H1 (cell line): ENCODE measurements around the gene FXYD5. TPM values are rescaled to one million over a fixed set of nuclear protein-coding genes. Genes with fewer than 3 reads are reported as not detected.

Experiments used
- CTCF ChIA-PET: fragments of 300-600 bp; sonication (Branson Sonifier 250); formaldehyde crosslinking; loops from one replicate; lab custom pipeline; 2021; ENCODE audit not compliant: partially characterized antibody; lab: Charles Lee
- POLR2A ChIA-PET: fragments of 300-600 bp; sonication (Branson Sonifier 250); formaldehyde crosslinking; loops from one replicate; lab custom pipeline; 2021; ENCODE audit warnings: inconsistent platforms; ENCODE audit not compliant: partially characterized antibody; lab: Charles Lee
- DNase-seq, 2 experiments: peaks; one replicate each; pipeline versions ENCODE4 v3.0.0 to v3.0.0-alpha.2; 2010 to 2022; ENCODE audit warnings: low spot score in 2 of 2, low read depth in 1 of 2, mixed read lengths in 1 of 2
- FAIRE-seq: peaks from 2 replicates; lab custom pipeline; 2011; peaks lifted over from hg19 to GRCh38; lab: Jason Lieb, UNC
- H2AFZ ChIP-seq: 2 replicates; pipeline ENCODE4 v1.8.1; 2012; ENCODE audit warnings: low read length, inconsistent platforms
- H2AK5ac ChIP-seq: 2 replicates; pipeline ENCODE4 v1.6.1; 2013; ENCODE audit warnings: low read depth, low read length
- H2BK120ac ChIP-seq: replicated peaks from 2 replicates; pipeline ENCODE3; 2013; ENCODE audit warnings: low read depth, low read length, inconsistent platforms
- H2BK12ac ChIP-seq: 2 replicates; pipeline ENCODE4 v1.6.1; 2013; ENCODE audit warnings: low read depth, low read length
- H2BK15ac ChIP-seq: 2 replicates; pipeline ENCODE4 v1.6.1; 2013; ENCODE audit warnings: low read length
- H2BK20ac ChIP-seq: 2 replicates; pipeline ENCODE4 v1.6.1; 2013; ENCODE audit warnings: low read length
- H2BK5ac ChIP-seq: 2 replicates; pipeline ENCODE4 v1.6.1; 2013; ENCODE audit warnings: low read depth, low read length
- H3K14ac ChIP-seq: 2 replicates; pipeline ENCODE4 v1.6.1; 2013; ENCODE audit warnings: inconsistent platforms; ENCODE audit not compliant: insufficient read length
- H3K18ac ChIP-seq: 2 replicates; pipeline ENCODE4 v1.6.1; 2013; ENCODE audit warnings: low read length; ENCODE audit errors: extremely low read depth
- H3K23ac ChIP-seq: 2 replicates; pipeline ENCODE4 v1.6.1; 2013; ENCODE audit warnings: inconsistent platforms; ENCODE audit not compliant: insufficient read length
- H3K23me2 ChIP-seq: 2 replicates; pipeline ENCODE4 v1.6.1; 2013; ENCODE audit warnings: low read depth, low read length
- H3K27ac ChIP-seq: 2 replicates; pipeline ENCODE4 v1.6.1; 2011; ENCODE audit warnings: low read depth, low read length, inconsistent platforms
- H3K27me3 ChIP-seq, 4 experiments: replicated peaks in 1 of 4; 1 replicate in 1 of 4; 2 replicates in 3 of 4; pipeline versions ENCODE4 v1.6.1 to v1.8.1; 2011 to 2013; ENCODE audit warnings: low read length in 3 of 4, mild to moderate bottlenecking in 3 of 4, inconsistent platforms in 2 of 4, mixed read lengths in 2 of 4, moderate library complexity in 1 of 4; ENCODE audit not compliant: control insufficient read depth in 3 of 4, insufficient read depth in 3 of 4; ENCODE audit errors: extremely low read depth in 1 of 4
- H3K36me3 ChIP-seq, 4 experiments: 2 replicates each; pipeline versions ENCODE4 v1.6.1 to v1.8.1; 2011 to 2013; ENCODE audit warnings: mild to moderate bottlenecking in 4 of 4, low read length in 3 of 4, moderate library complexity in 2 of 4, control low read depth in 1 of 4, inconsistent platforms in 1 of 4; ENCODE audit not compliant: insufficient read depth in 4 of 4, control insufficient read depth in 2 of 4
- H3K4ac ChIP-seq: replicated peaks from 2 replicates; pipeline ENCODE3; 2013; ENCODE audit warnings: low read length, low read depth, mixed read lengths, inconsistent platforms; ENCODE audit not compliant: insufficient read length
- H3K4me1 ChIP-seq, 4 experiments: replicated peaks in 1 of 4; 1 replicate in 1 of 4; 2 replicates in 3 of 4; pipeline versions ENCODE4 v1.6.1 to v1.8.1; 2011 to 2013; ENCODE audit warnings: low read length in 3 of 4, inconsistent platforms in 2 of 4, mixed read lengths in 1 of 4; ENCODE audit not compliant: insufficient read depth in 4 of 4, control insufficient read depth in 3 of 4
- H3K4me2 ChIP-seq, 2 experiments: 2 replicates each; pipeline versions ENCODE4 v1.6.1 to v1.8.1; 2011 to 2013; ENCODE audit warnings: low read depth in 2 of 2, low read length in 2 of 2, control low read depth in 1 of 2, inconsistent platforms in 1 of 2, mild to moderate bottlenecking in 1 of 2; ENCODE audit not compliant: insufficient read depth in 1 of 2
- H3K4me3 ChIP-seq, 4 experiments: fragments of 200-600, 300-600 bp in 1 of 4; sonication (generic), shearing (Covaris generic), sonication (Bioruptor Twin) in 1 of 4; 2 replicates each; pipeline versions ENCODE4 v1.5.1 to v1.8.1; 2011 to 2016; ENCODE audit warnings: low read length in 4 of 4, low read depth in 3 of 4, control low read depth in 2 of 4, inconsistent platforms in 2 of 4, mild to moderate bottlenecking in 2 of 4, mixed read lengths in 1 of 4, moderate library complexity in 1 of 4; ENCODE audit not compliant: insufficient read depth in 2 of 4; ENCODE audit errors: extremely low read depth in 1 of 4
- H3K56ac ChIP-seq: replicated peaks from 2 replicates; pipeline ENCODE3; 2013; ENCODE audit warnings: low read depth, mild to moderate bottlenecking, mixed read lengths, low read length, inconsistent platforms; ENCODE audit not compliant: insufficient read length
- H3K79me1 ChIP-seq: 2 replicates; pipeline ENCODE4 v1.6.1; 2013; ENCODE audit warnings: low read depth, low read length, control low read depth
- H3K79me2 ChIP-seq, 2 experiments: 2 replicates each; pipeline versions ENCODE4 v1.6.1 to v1.8.1; 2012 to 2013; ENCODE audit warnings: low read length in 2 of 2, mild to moderate bottlenecking in 2 of 2, inconsistent platforms in 1 of 2; ENCODE audit not compliant: insufficient read depth in 2 of 2, control insufficient read depth in 1 of 2
- H3K9ac ChIP-seq, 4 experiments: replicated peaks in 1 of 4; 1 replicate in 1 of 4; 2 replicates in 3 of 4; pipeline versions ENCODE4 v1.6.1 to v1.8.1; 2011 to 2013; ENCODE audit warnings: low read depth in 3 of 4, low read length in 3 of 4, control low read depth in 2 of 4, mild to moderate bottlenecking in 2 of 4, moderate library complexity in 2 of 4, inconsistent platforms in 1 of 4; ENCODE audit errors: extremely low read depth in 1 of 4
- H3K9me3 ChIP-seq, 2 experiments: 2 replicates each; pipeline versions ENCODE4 v1.6.1 to v1.8.1; 2012 to 2013; ENCODE audit warnings: mild to moderate bottlenecking in 2 of 2, moderate library complexity in 2 of 2, control low read depth in 1 of 2, inconsistent platforms in 1 of 2, low read depth in 1 of 2, low read length in 1 of 2, mixed read lengths in 1 of 2; ENCODE audit not compliant: insufficient read depth in 2 of 2
- H4K20me1 ChIP-seq, 2 experiments: replicated peaks in 1 of 2; 2 replicates each; pipeline versions ENCODE3 to v1.8.1; 2011 to 2013; ENCODE audit warnings: inconsistent platforms in 2 of 2, low read length in 2 of 2, mild to moderate bottlenecking in 1 of 2; ENCODE audit not compliant: insufficient read depth in 2 of 2, control insufficient read depth in 1 of 2
- H4K5ac ChIP-seq: 2 replicates; pipeline ENCODE4 v1.6.1; 2013; ENCODE audit warnings: low read length, low read depth, mixed read lengths, inconsistent platforms; ENCODE audit not compliant: insufficient read length
- H4K8ac ChIP-seq: 2 replicates; pipeline ENCODE4 v1.8.0; 2013; ENCODE audit warnings: mild to moderate bottlenecking, moderate library complexity, low read length, inconsistent platforms; ENCODE audit not compliant: insufficient read depth; ENCODE audit errors: extremely low read depth
- H4K91ac ChIP-seq: replicated peaks from 2 replicates; pipeline ENCODE3; 2013; ENCODE audit warnings: low read length, mixed read lengths, inconsistent platforms; ENCODE audit not compliant: insufficient read length
- ATF3 ChIP-seq: IDR thresholded peaks from 2 replicates; pipeline ENCODE4 v1.6.1; 2011; ENCODE audit warnings: low read depth, mild to moderate bottlenecking, low read length; ENCODE audit not compliant: insufficient read depth
- CHD1 ChIP-seq: IDR thresholded peaks from 2 replicates; pipeline ENCODE4 v1.6.1; 2012; ENCODE audit warnings: low read depth, low read length, improper control_type of control experiment
- JUND ChIP-seq: IDR thresholded peaks from 2 replicates; pipeline ENCODE4 v1.6.1; 2011; ENCODE audit warnings: mild to moderate bottlenecking, improper control_type of control experiment, low read length
- KDM4A ChIP-seq: IDR thresholded peaks from one replicate; pipeline ENCODE4 v1.7.1; 2012; ENCODE audit warnings: low read depth, mild to moderate bottlenecking, moderate library complexity, low read length, inconsistent platforms; ENCODE audit not compliant: severe bottlenecking
- SP4 ChIP-seq: IDR thresholded peaks from 2 replicates; pipeline ENCODE4 v1.6.1; 2012; ENCODE audit warnings: low read length, inconsistent platforms
- TAF7 ChIP-seq: optimal IDR thresholded peaks from 2 replicates; pipeline ENCODE3; 2011; ENCODE audit warnings: low read depth, mild to moderate bottlenecking, inconsistent platforms, low read length, moderate library complexity, borderline replicate concordance
- TBP ChIP-seq: IDR thresholded peaks from 2 replicates; pipeline ENCODE4 v1.6.1; 2011; ENCODE audit warnings: low read depth, low read length, improper control_type of control experiment
- YY1 ChIP-seq: IDR thresholded peaks from 2 replicates; pipeline ENCODE4 v1.6.1; 2011; ENCODE audit warnings: low read depth, mild to moderate bottlenecking, low read length
- WGBS, 2 experiments: shearing (Covaris generic) in 1 of 2; methylation state at CpG; one replicate each; pipeline versions ENCODE4 v1.1.6 to v1.1.7; 2013 to 2015; ENCODE audit warnings: low lambda C conversion rate in 2 of 2, mixed read lengths in 2 of 2, inconsistent platforms in 1 of 2, low coverage in 1 of 2, missing lambda C conversion rate in 1 of 2; ENCODE audit not compliant: insufficient replicate concordance in 2 of 2, insufficient coverage in 1 of 2, insufficient read length in 1 of 2; ENCODE audit errors: extremely low coverage in 1 of 2, missing lambda C conversion rate in 1 of 2; 5-methylcytosine and 5-hydroxymethylcytosine counted together
- polyA plus RNA-seq, 7 experiments: library from polyadenylated mRNA; depleted of rRNA in 3 of 7; stranded (reverse) in 5 of 7; unstranded in 2 of 7; fragments of >200 nt in 5 of 7; fragments of 200-250 nt in 2 of 7; gene quantifications; 1 replicate in 5 of 7; 2 replicates in 1 of 7; 4 replicates in 1 of 7; pipeline versions ENCODE4 v1.2.1 to v1.2.3, GENCODE V29; 2011 to 2013; ENCODE audit warnings: missing spikeins in 2 of 7, mixed read lengths in 2 of 7
- total RNA-seq: library from RNA; stranded (reverse); fragmentation: NEBNext Ultra II Directional; extraction: Animal tissue kit (Norgen Biotek cat#: 25700); gene quantifications from 2 replicates; pipeline ENCODE4 v1.2.1, GENCODE V29; 2021

Gene FXYD5
- total and polyA plus RNA-seq, 2 of the 8 experiments (the other 6 are each of a cell fraction or from before 2014, with no cell fraction given), result 99.0 to 191 TPM

- no peak overlapping the region; the same call in 1 of the 2 replicates for H3K27ac ChIP-seq
- 85 to 100% methylated on average over 1 to 42 of the region's 42 CpGs for WGBS, 2 experiments
- POLR2A ChIA-PET, result interaction anchor here (0.6 to 1.9 kb wide), 5 partner anchors 10 to 124 kb away, joined by 3 to 5 read pairs (median 3); partner anchors contain the start of gene FXYD5
These were observed 30.2 kb upstream of the FXYD5 start for GRCh38 chr19:35124098-35125060.

More at GRCh38 chr19:35124098-35125060, 30.2 kb upstream of the FXYD5 start:
- Histone ChIP-seq H2BK120ac (no peak overlapping the region), H2BK12ac (peak overlapping the region; percentile 84; the same call in 1 of the 2 replicates), H4K91ac (peak overlapping the region; percentile 27), H3K4me2 (peak overlapping the region in 1 of 2 experiments; percentile 56; a peak in 1 of 4 replicates), H3K4ac (no peak overlapping the region), H2AK5ac (peak overlapping the region; percentile 28; the same call in 1 of the 2 replicates), H3K4me1 (peaks cover 2 to 11% (median 6%) of the 10 kb centered on the region in 4 experiments; a peak in 5 of 7 replicates), H3K56ac (no peak overlapping the region), H4K5ac (no peak overlapping the region), H3K23me2 (no peaks in the 10 kb centered on the region), H3K9me3 (no peaks in the 10 kb centered on the region), H2BK15ac (no peak overlapping the region), H3K79me1 (no peaks in the 10 kb centered on the region), H4K8ac (peak overlapping the region; percentile 19; the same call in 1 of the 2 replicates), H3K79me2 (no peaks in the 10 kb centered on the region), H3K36me3 (no peaks in the 10 kb centered on the region), H3K14ac (no peak overlapping the region), H4K20me1 (no peaks in the 10 kb centered on the region), H2BK20ac (0 out of 2 replicates have a peak overlapping the region, but pooled peaks have one; percentile 32), H2AFZ (no peak overlapping the region), H2BK5ac (peak overlapping the region; percentile 32; the same call in 1 of the 2 replicates), H3K18ac (no peak overlapping the region), H3K27me3 (no peaks in the 10 kb centered on the region; a peak in 1 of 7 replicates), H3K23ac (no peak overlapping the region), H3K4me3 (peak overlapping the region in 1 of 4 experiments; percentile 16; a peak in 1 of 8 replicates), H3K9ac (no peak overlapping the region)
- DNase-seq, result no peak
- CTCF ChIA-PET, result interaction anchor here (1.1 to 4.6 kb wide), 5 partner anchors 9 to 58 kb away, joined by 3 to 41 read pairs (median 6); partner anchors contain the start of genes FXYD3 and LGI4
- no peak for FAIRE-seq
- TF ChIP-seq YY1 (no peak), JUND (no peak), CHD1 (no peak), SP4 (no peak), TBP (no peak), KDM4A (no peak), ATF3 (no peak), TAF7 (no peak)
